ENCODE results near the gene GNPTG.

GNPTG gene

DNA sequence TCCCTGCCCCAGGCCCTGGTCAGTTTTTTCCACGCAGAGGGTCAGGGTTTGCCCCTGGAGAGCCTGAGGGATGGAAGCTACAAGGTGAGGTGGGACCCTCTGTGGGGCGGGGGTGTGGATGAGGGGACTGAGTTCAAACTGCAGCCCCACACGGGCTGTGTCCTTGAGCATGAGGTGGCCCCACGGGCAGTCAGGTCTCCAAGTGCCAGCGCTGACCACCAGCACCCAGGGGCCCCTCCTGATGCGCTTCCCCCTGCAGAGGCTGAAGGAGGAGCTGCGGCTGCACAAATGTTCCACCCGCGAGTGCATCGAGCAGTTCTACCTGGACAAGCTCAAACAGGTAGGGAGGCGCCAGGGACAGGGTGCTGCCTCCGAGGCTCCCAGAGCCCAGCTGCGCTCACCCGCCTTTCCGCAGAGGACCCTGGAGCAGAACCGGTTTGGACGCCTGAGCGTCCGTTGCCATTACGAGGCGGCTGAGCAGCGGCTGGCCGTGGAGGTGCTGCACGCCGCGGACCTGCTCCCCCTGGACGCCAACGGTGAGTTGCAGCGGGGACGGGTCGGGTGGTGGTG, 4.4 kb upstream of the GNPTG start:
- no peak for DNase-seq (ENCODE audit: low read depth in 4 of 4, low spot score in 1 of 4)

DNA sequence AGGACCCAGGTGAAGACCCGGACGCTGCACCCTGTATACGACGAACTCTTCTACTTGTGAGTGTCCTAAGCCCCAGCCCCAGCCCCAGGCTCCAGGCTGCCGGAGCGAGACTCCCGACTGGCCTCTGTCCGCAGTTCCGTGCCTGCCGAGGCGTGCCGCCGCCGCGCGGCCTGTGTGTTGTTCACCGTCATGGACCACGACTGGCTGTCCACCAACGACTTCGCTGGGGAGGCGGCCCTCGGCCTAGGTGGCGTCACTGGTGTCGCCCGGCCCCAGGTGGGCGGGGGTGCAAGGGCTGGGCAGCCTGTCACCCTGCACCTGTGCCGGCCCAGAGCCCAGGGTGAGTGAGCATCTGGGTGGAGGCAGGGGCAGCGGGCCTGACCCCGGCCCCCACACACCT, 3.8 kb upstream of the GNPTG start:
- no peak for DNase-seq (ENCODE audit: low read depth in 4 of 4, low spot score in 1 of 4)

DNA sequence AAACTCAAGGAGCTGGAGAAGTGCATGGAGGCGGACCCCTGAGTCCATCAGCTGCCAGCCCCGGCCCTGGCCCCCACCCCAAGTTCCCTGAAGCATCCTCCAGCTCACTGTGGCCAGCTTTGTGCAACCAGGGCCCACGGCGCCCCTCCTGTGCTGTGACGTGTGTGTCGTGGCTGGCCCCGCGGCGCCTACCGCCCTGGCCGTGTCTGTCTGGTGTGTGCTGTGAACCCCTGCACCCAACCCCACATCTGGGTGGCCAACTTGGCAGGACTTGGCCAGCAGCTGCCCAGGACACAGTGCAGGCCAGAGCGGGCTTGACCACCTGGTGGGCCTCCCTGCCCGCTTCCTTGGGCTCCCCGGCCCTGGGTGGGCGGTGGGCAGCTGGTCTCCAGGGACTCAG, 3.3 kb upstream of the GNPTG start:
- no peak for DNase-seq (ENCODE audit: low read depth in 4 of 4, low spot score in 1 of 4)

DNA sequence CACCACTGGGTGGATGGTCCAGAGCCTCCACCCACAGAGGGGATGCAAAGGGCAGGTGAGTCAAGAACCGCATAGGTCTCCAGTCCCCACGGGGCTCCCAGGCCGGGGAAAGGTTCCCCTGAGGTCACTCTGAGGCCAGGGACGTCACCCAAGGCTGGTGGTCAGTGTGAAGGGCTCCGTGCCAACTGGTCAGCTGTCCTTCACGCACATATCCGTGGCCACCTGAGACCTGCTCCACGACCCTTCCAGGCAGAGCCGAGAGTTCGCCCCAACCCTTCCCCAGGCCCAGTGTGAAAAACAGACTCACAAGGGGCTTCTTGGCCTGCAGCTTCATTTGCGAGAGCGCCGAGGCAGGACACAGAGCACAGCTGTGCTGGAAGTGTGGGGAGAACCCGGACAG, 2.8 kb upstream of the GNPTG start:
- no peak for DNase-seq (ENCODE audit: low read depth in 4 of 4, low spot score in 1 of 4)

DNA sequence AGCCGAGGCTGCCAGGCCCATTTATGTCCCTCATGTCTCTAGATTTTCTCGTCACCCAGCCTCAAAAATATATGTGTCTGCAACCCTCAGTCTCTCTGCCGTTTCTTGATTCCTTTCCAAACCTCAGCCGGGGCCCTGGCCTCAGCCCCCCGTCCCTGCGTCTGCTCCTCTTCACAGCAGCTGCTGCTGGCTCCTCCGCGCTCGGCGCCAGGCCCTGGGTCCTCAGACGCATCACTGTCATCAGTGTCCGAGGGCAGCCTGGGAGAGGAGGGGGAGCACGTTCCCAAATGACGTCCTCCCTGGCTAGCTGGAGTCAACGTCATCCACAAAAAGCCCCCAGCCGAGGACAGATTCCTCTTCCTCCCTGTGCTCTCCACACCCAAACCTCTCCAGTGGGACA, 2.4 kb upstream of the GNPTG start:
- no peak for DNase-seq (ENCODE audit: low read depth in 4 of 4, low spot score in 1 of 4)

DNA sequence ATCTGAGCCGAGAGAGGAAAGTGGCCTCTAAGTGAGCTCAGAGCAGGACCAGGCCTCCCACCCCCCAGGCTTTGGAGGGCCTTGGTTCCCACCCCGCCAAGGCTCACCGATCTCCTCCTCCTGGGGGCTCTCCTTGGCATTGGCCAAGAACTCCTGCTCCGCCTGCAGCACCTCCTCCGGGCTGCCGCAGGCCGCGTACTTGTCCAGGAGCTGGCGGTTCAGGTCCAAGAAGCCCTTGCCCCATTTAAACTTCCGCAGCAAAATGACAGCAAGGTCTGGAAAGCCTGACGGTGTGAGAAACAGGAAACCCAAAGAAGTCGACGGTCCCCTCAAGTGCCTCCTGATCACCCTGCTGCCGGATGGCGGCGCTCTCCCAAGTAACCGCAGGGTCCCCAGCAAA, 1.8 kb upstream of the GNPTG start:
- DNase-seq (ENCODE audit: low read depth in 4 of 4, low spot score in 1 of 4) = no peak

DNA sequence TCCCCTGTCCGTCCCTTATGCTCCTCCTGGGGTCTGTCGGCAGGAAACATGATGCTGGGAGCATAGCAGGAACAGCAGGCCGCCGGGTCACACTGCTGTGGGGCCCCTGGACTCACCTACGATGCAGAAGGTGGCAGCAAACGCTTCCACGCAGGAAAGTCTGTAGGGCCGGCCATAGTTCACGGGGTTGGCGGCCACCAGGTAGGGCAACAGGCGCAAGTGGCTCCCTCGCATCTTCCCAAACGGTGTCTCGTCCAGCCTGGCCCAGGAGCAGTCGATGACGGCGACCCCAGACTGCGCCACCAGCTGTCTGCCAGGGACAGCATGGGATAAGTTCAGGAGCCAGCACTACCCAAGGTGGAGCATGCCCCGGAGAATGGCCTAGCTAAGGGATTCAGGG, 1.0 kb upstream of the GNPTG start:
- no peak for DNase-seq (ENCODE audit: low read depth in 4 of 4, low spot score in 1 of 4)

DNA sequence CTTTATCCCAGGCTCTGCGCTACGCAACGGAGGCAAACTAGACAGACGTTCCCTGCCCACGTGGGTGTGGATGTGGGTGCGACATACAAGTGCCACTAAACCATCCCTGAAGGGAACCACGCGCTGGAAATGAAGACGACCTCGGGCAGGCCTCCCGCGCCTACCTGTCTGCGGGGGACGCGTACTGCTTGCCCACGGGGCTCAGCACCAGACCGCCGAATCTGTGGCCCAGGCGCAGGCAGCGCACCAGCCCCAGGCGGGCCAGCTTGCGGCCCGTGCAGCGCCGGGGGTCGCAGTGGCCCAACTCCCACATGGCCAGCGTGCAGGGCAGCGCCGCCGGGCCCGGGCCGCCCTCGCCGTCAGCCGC, 533 bp upstream of the GNPTG start:
- DNase-seq (ENCODE audit: low read depth in 4 of 4, low spot score in 1 of 4) = no peak

DNA sequence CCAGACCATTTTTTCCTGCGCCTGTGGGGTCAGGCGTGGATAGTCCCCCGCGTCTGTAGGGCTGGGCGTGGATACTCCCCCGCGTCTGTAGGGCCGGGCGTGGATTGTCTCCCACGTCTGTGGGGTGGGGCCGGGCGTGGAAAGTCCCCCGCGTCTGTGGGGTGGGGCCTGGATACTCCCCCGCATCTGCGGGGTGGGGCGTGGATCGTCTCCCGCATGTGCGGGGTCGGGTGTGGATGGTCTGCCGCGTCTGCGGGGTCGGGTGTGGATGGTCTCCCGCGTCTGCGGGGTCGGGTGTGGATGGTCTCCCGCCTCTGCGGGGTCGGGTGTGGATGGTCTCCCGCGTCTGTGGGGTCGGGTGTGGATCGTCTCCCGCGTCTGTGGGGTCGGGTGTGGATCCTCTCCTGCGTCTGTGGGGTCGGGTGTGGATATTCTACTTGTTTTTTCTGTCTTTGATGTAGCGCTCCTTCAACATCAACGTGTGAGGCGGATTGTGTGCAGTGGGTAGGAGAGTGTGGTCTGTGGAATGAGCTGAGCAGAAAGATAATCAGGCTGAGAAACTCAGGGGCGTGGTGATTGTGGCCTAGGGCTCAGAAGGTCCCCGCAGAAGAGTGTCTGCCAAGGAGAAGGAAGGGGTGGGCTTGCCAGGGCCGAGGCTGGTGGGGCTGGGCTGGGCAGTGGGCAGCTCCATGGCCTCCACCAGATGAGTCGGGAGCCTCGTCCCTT, 3.2 kb downstream of the GNPTG start:
- no peak for DNase-seq (ENCODE audit: low read depth in 4 of 4, low spot score in 1 of 4)

DNA sequence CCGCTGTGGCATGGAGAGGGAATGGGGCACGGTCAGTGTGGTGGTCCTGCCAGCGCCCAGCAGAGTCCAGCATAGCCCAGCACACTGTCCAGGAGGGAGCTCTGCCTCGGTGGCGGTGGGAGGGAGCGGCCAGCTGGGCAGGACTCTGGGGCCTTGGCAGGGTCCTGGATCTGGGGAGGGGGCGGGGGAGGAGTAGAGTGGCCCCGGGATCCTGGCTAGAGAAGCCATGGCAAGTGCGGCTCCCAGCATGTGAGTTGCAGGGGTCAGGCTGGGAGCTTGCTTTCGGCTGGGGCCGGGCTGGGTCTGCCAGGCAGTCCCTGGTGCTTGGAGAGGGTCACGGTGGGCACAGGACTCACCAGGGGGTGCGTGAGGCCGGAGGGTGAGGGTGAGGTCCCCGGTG, 3.9 kb downstream of the GNPTG start:
- no peak for DNase-seq (ENCODE audit: low read depth in 4 of 4, low spot score in 1 of 4)

DNA sequence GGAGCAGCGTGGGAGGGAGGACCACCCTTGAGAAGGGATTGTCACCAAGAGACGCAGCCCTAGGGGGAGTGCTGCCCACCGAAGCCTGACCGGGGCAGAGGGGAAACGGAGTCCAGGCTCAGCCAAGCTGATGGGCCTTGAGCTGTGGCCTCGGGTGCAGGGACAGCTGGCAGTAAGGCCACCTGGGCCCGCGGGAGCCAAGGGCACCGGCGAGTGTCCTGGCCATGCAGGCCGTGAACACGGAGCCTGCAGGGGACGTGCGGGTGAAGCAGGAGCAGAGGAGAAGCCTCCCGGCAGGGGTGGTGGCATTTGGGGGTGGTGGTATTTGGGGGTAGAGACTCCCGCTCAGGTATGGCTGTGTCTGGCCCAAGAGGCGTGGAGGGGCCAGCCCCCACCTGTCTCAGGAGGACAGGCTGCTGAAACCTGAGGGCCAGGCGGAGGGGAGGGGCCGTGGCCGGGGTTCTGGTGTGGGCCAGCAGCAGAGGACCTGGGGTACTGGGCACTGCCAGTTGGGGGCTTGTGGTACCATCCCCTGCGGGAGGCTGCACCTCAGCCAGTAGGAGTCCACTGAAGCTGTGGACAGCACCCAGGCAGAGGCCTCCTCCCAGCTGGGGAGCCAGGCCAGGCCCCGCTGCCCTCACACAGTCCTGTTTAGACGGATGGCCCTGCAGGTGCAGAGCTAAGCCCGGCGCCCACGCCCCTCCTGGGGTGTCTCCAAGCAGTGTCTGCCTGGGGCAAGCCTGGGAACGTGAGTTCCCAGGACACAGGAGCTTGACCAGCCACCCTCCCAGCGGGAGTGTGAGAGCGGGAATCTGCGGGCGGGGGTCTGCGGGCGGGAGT, 4.5 kb downstream of the GNPTG start:
- DNase-seq (ENCODE audit: low read depth in 4 of 4, low spot score in 1 of 4) = no peak

DNA sequence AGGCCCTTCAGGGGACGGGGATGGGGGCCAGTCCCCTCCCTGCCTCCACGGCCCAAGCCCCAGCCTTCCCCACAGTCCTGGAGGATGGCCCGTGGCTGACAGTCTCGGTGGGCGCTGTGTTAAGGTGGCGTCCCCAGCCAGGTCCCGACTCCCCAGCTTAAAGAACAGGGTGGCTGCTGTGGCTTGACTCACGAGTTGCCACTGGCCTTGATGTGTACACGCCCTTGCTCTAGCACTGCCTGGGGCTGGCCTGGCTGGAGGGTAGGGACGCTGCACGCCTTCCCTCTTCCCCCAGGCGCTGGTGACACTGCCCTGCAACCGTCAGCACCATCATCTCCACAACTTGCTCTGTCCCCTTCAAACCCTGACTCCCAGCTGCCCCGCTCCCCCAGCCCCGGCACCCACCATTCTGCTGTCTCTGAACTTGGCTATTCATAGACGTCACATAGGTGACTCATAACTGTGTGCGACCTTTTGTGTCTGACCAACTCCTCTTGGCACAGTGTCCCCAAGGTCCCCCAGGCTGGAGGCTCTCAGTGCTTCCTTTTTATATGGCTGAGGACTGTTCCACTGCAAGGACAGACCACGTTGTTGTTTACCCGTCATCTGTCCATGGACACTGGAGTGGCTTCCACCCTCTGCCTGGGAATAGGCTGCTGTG, 6.3 kb downstream of the GNPTG start:
- DNase-seq (ENCODE audit: low read depth in 4 of 4, low spot score in 1 of 4) = no peak

DNA sequence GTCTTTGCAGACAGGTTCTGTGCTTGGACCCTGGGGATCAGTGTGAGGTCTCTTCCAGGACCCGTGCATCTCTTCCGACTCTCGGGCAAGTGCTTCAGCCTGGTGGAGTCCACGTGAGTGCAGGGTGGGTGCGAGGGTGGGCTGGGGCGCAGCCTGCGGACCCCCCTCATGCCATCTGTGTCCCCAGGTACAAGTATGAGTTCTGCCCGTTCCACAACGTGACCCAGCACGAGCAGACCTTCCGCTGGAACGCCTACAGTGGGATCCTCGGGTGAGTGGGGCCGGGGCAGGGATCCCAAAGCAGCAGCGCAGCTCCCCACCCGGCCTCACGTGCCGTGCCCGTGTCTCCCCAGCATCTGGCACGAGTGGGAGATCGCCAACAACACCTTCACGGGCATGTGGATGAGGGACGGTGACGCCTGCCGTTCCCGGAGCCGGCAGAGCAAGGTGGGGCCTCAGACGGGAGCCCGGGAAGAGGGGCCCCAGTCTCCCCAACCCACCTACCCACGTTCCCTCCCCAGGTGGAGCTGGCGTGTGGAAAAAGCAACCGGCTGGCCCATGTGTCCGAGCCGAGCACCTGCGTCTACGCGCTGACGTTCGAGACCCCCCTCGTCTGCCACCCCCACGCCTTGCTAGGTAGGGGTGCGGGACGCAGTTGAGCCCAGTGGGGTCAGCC, 10.1 kb downstream of the GNPTG start:
- no peak for DNase-seq (ENCODE audit: low read depth in 4 of 4, low spot score in 1 of 4)

DNA sequence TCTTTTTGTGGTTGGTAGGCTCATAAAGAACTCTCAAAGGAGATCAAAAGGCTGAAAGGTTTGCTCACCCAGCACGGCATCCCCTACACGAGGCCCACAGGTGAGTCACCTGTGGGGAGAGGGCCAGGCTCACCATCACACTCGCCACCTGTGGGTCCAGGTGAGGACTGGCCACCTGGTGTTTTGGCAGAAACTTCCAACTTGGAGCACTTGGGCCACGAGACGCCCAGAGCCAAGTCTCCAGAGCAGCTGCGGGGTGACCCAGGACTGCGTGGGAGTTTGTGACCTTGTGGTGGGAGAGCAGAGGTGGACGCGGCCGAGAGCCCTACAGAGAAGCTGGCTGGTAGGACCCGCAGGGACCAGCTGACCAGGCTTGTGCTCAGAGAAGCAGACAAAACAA, 11.1 kb downstream of the GNPTG start:
- DNase-seq (ENCODE audit: low read depth in 4 of 4, low spot score in 1 of 4) = no peak

DNA sequence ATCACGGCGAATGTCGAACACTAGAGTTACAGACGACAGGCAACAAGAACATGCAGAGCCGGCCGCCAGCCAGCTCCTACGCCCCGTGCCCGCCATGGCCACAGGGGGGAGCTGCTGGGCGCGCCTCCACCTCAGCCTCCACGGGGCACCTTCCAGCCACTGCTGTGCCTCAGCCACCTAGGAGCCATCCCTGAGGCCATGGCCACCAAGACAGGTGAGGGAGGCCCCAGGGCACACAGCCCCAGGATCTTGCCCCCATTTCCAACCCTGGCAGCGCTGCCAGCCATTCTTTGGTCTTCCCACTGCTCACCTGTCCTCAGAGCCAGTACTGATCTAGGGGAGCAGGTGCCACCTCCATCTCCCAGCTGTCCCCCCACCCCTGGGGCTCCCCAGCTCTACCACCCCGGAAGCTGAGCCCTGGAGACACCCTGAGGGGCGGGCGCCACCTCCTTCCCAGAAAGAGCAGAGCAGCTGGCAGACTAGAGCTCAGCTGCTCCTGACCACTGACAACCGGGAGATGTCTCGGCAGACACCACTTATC, 11.8 kb downstream of the GNPTG start:
- peak; percentile 37 to 59 (median 50) for DNase-seq (ENCODE audit: low read depth in 4 of 4, low spot score in 1 of 4)

DNA sequence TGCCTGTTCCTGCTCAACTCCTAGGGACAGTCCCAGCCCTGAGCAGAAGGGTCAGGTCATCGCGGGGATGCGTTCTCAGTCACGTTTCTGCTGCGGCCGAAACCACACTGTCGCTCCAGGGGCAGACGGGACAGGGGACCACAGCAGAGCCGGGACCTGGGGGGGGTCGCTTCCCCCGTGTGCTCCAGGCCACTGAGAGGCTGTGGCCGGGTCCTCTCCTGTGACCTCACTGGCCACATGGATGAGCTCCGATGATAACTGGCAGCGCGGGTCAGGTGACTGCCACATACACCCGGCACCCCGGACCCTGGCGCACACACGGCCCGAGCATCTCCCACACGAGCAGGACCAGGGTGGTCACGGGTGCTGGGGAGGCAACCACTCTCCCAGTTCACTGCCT, 12.8 kb downstream of the GNPTG start:
- DNase-seq (ENCODE audit: low read depth in 4 of 4, low spot score in 1 of 4) = no peak

DNA sequence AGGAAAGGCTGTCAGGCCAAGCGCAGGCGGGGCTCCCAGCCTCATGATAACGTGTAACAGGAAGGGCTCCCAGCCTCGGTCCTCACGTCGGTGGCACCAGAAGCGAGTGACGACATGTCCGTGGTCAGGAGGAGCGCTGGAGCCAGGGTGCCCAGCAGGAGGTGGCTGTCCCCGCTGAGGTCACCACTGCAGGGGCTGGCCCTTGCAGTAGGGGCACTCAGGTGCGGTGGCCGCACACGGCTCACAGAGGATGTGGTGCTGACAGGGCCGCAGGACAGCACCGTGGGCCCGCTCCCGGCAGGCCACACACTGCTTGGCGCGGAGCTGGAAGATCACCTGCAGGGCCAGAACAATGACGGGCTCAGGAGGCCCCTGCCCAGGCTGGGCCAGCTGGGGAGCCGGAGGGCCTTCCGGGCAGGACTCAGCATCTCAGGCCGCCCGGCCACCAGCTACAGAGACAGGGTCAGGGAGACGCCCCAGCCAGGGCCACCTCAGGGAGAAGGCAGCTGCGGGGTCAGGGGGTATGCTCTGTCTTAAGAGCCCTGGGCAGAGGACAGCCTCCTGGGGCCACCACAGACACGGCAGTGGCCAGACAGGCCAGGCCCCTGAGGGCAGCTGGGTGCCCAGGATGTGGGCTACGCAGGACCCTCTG, 14.5 kb downstream of the GNPTG start:
- no peak for DNase-seq (ENCODE audit: low read depth in 4 of 4, low spot score in 1 of 4)

DNA sequence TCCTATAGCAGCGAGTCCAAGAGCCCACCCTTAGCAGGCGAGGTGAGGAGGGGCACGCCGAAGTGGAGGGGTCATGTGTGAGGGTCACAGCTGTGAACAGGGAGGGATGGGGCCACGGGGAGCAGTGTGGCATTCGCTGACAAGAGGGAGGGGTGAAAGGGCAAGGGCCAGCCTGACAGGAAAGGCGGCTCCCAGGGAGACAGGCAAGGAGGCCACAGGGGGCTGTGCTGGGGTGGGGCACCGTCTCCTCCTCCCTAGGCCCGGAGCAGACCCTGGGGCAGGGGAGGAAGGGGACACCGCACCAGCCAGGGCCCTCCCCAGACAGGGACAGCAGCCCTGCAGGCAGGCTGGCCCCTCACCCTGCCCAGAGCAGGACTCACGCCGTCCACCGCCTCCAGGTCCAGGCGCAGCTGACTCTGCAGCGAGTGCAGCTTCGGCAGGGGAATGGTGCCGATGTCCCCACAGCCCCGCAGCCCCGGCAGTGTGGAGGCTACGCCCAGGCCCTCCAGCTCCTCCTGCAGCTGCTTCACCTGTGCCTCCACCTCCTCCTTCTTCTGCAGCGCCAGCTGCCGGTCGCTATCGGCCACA, 15.1 kb downstream of the GNPTG start:
- no peak for DNase-seq (ENCODE audit: low read depth in 4 of 4, low spot score in 1 of 4)

DNA sequence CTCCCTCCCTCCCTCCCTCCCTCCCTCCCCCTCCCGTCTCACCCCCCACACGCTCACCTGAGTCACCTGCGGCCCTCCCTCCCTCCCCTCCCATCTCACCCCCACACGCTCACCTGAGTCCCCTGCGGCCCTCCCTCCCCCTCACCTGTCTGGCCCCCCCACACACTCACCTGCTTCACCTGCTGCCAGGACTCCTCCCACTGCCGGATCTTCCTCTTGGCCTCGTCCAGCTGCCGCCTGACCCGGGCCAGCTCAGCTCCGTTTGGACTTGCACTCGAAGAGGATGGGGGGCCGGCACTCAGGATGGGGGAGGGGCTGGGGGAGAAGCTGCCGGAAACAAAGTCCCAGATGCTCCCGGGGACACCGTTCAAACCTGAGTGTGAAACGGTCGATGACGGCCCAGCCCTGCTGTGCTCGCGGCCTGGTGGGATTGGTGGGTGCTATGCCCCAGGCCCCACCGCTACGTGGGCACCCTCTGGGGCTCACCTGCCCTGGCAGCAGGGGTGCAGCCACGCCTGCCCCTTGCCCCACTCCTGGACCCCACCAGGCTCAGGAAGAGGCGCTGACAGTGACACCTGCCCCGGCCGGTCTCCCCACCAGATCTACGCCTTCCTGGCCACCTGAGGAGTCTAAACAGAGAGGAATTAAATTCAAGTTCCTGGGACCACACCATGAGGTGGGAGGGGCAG, 15.9 kb downstream of the GNPTG start:
- no peak for DNase-seq (ENCODE audit: low read depth in 4 of 4, low spot score in 1 of 4)
